NCI-H1417 (cell line): Measurements from ENCODE around the gene OLIG2.

Source experiments
- DNase-seq, 3 experiments: peaks; one replicate each; lab custom pipeline; 2025; lab: John Stamatoyannopoulos, UW

Gene OLIG2

GRCh38 chr21:33064623-33065390 lies 39.1 kb downstream of the OLIG2 start:
- no peak for DNase-seq

- no peak for DNase-seq
These were observed 41.3 kb downstream of the OLIG2 start for GRCh38 chr21:33067043-33067442.

GRCh38 chr21:33067457-33067856 lies 41.7 kb downstream of the OLIG2 start:
- DNase-seq = no peak

- peak in 1 of 3 experiments; percentile 44 for DNase-seq
These were observed 43.5 kb downstream of the OLIG2 start for GRCh38 chr21:33069243-33069642.

- DNase-seq = no peak
These were observed 43.9 kb downstream of the OLIG2 start for GRCh38 chr21:33069645-33069993.

- peak in 2 of 3 experiments; percentile 88 to 95 for DNase-seq
These were observed 44.4 kb downstream of the OLIG2 start, which contains the start of gene OLIG1 for GRCh38 chr21:33069994-33070743. Gene OLIG1 (plus strand): TSS chr21:33070141. CDS start chr21:33070247, 106 bp downstream.

- peak in 2 of 3 experiments; percentile 84 to 86 for DNase-seq
These were observed 44.9 kb downstream of the OLIG2 start for GRCh38 chr21:33070744-33070997.

- DNase-seq = no peak
These were observed 45.4 kb downstream of the OLIG2 start for GRCh38 chr21:33070998-33071769.

GRCh38 chr21:33071770-33072306 lies 46.1 kb downstream of the OLIG2 start:
- DNase-seq = no peak

- no peak for DNase-seq
These were observed 47.9 kb downstream of the OLIG2 start for GRCh38 chr21:33073636-33074035.

- DNase-seq = no peak
These were observed 49.4 kb downstream of the OLIG2 start for GRCh38 chr21:33075128-33075527.

- no peak for DNase-seq
These were observed 50.0 kb downstream of the OLIG2 start for GRCh38 chr21:33075596-33076195.

GRCh38 chr21:33076600-33077329 lies 51.0 kb downstream of the OLIG2 start:
- no peak for DNase-seq
